HG03025 (cell line): ENCODE data around the gene GZF1.
"Not testable (repeated sequence)": the region's sequence is repeated elsewhere in the genome, so short reads cannot be mapped to it uniquely, and the experiment has no call there.

ENCODE experiments used
- ATAC-seq: cut with Tn5 transposase; IDR thresholded peaks from one replicate; pipeline ENCODE4 v1.9.1; 2021; ENCODE audit warnings: mild to moderate bottlenecking, moderate library complexity; ENCODE audit not compliant: unreplicated experiment, low FRiP score

The GZF1 gene

GRCh38 chr20:23344336-23344735 is 17.6 kb upstream of the GZF1 start:
- no peak for ATAC-seq

GRCh38 chr20:23346002-23346401 is 16.0 kb upstream of the GZF1 start:
- ATAC-seq, result no peak

GRCh38 chr20:23347791-23348190 is 14.2 kb upstream of the GZF1 start:
- ATAC-seq, result no peak

GRCh38 chr20:23348510-23348909 is 13.5 kb upstream of the GZF1 start:
- ATAC-seq, result not testable (repeated sequence)

- peak; percentile 28 for ATAC-seq
Observed at GRCh38 chr20:23349338-23350195, 12.4 kb upstream of the GZF1 start.

- peak; percentile 81 for ATAC-seq
Observed at GRCh38 chr20:23350196-23350903, 11.6 kb upstream of the GZF1 start, which contains the start of gene NXT1. Gene NXT1 (plus strand): TSS chr20:23350791. CDS start chr20:23354042, 3,251 bp downstream.

GRCh38 chr20:23350904-23351838 is 10.8 kb upstream of the GZF1 start:
- ATAC-seq, result peak; percentile 13

GRCh38 chr20:23356203-23356602 is 5.8 kb upstream of the GZF1 start:
- ATAC-seq, result no peak

- peak; percentile 64 for ATAC-seq
Observed at GRCh38 chr20:23357767-23358562, 4.0 kb upstream of the GZF1 start.

GRCh38 chr20:23358563-23358906 is 3.4 kb upstream of the GZF1 start:
- ATAC-seq, result no peak

- ATAC-seq, result no peak
Observed at GRCh38 chr20:23358923-23359593, 2.9 kb upstream of the GZF1 start.

- ATAC-seq, result no peak
Observed at GRCh38 chr20:23360531-23360930, 1.5 kb upstream of the GZF1 start.

- no peak for ATAC-seq
Observed at GRCh38 chr20:23361119-23361475, 885 bp upstream of the GZF1 start.

GRCh38 chr20:23362392-23363256 is 642 bp downstream of the GZF1 start:
- peak; percentile 3 for ATAC-seq

GRCh38 chr20:23363257-23363649 is 1.3 kb downstream of the GZF1 start:
- no peak for ATAC-seq

- ATAC-seq, result no peak
Observed at GRCh38 chr20:23365390-23366165, 3.6 kb downstream of the GZF1 start.

GRCh38 chr20:23366384-23366783 is 4.4 kb downstream of the GZF1 start:
- ATAC-seq, result no peak

GRCh38 chr20:23367770-23368169 is 5.8 kb downstream of the GZF1 start:
- ATAC-seq, result no peak
